ENCODE data around the gene CS. TPM values are rescaled to one million over a fixed set of nuclear protein-coding genes. Genes with fewer than 3 reads are reported as not detected.

Gene CS
- total and polyA plus RNA-seq, 7 experiments from 2014 or later: 57.6 to 241 (median 132) TPM

GRCh38 chr12:56304872-56305590 is 4.9 kb upstream of the CS start:
- Mint-ChIP-seq H3K4me3 (no peak overlapping the region), H3K27me3 (no peaks in the 10 kb centered on the region), H3K9me3 (no peaks in the 10 kb centered on the region), H3K27ac (peak overlapping the region in 4 of 9 donors; percentile 7 to 47 (median 29)), H3K4me1 (peaks cover 8 to 23% (median 21%) of the 10 kb centered on the region in 7 donors), H3K36me3 (peaks cover 0 to 13% (median 4%) of the 10 kb centered on the region in 5 donors)
- CTCF ChIA-PET: no interaction called here
- Histone ChIP-seq H3K4me3 (ENCODE audit: low read length) (no peak overlapping the region), H3K27ac (ENCODE audit: low read depth, low read length) (no peak overlapping the region), H3K9me3 (ENCODE audit: control insufficient read depth in 2 of 3, low read length in 3 of 3) (no peaks in the 10 kb centered on the region), H3K27me3 (ENCODE audit: control insufficient read depth in 2 of 2, insufficient read depth in 2 of 2, low read length in 2 of 2) (no peaks in the 10 kb centered on the region), H3K36me3 (ENCODE audit: control insufficient read depth in 2 of 3, insufficient read depth in 3 of 3, low read length in 3 of 3) (peaks cover 0 to 23% (median 0%) of the 10 kb centered on the region in 3 experiments), H3K4me1 (ENCODE audit: control insufficient read depth in 2 of 2, insufficient read depth in 2 of 2, low read length in 2 of 2) (peaks cover 8 to 19% of the 10 kb centered on the region in 2 donors)
- no peak for ATAC-seq
- intact Hi-C loops (cut with micrococcal nuclease): no loop called here
- no peak for DNase-seq
- POLR2A ChIA-PET: interaction anchor here (0.6 to 1.4 kb wide), 6 partner anchors 11 to 151 kb away, joined by 3 to 6 read pairs (median 4); partner anchors contain the start of genes CNPY2 and RNF41

DNA sequence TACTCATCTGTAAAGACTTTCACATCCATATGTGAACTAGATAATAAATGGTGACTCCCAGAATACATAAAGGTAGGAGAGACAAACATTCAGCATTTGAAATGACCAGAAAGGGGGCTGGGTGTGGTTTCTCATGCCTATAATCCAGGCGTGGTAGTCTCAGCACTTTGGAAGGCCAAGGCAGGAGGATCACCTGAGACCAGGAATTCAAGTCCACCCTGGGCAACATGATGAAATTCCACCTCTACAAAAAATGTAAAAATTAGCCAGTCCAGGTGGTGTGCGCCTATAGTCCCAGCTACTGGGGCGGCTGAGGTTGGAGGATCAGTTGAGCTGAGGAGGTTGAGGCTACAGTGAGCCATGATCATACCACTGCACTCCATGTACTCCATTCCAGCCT is 4.1 kb upstream of the CS start:
- Mint-ChIP-seq H3K27me3 (no peaks in the 10 kb centered on the region), H3K4me3 (no peak overlapping the region), H3K4me1 (peaks cover 9 to 26% (median 22%) of the 10 kb centered on the region in 7 donors), H3K27ac (no peak overlapping the region), H3K9me3 (no peaks in the 10 kb centered on the region), H3K36me3 (peaks cover 0 to 10% (median 1%) of the 10 kb centered on the region in 5 donors)
- H3K27me3 ChIP-seq (ENCODE audit: control insufficient read depth in 2 of 2, insufficient read depth in 2 of 2, low read length in 2 of 2): no peaks in the 10 kb centered on the region
- no peak overlapping the region for H3K27ac ChIP-seq (ENCODE audit: low read depth, low read length)
- peaks cover 0 to 21% (median 0%) of the 10 kb centered on the region in 3 experiments for H3K36me3 ChIP-seq (ENCODE audit: control insufficient read depth in 2 of 3, insufficient read depth in 3 of 3, low read length in 3 of 3)
- H3K4me3 ChIP-seq (ENCODE audit: low read length): no peak overlapping the region
- ChIA-PET POLR2A (interaction anchor here (0.6 to 1.4 kb wide), 3 partner anchors 11 to 152 kb away, joined by 3 to 4 read pairs (median 3); partner anchors contain the start of gene CNPY2), CTCF (no interaction called here)
- no peaks in the 10 kb centered on the region for H3K9me3 ChIP-seq (ENCODE audit: control insufficient read depth in 2 of 3, low read length in 3 of 3)
- ATAC-seq (no peak), DNase-seq (no peak)
- peaks cover 13 to 19% of the 10 kb centered on the region in 2 donors for H3K4me1 ChIP-seq (ENCODE audit: control insufficient read depth in 2 of 2, insufficient read depth in 2 of 2, low read length in 2 of 2)
- intact Hi-C loops (cut with micrococcal nuclease): no loop called here

DNA sequence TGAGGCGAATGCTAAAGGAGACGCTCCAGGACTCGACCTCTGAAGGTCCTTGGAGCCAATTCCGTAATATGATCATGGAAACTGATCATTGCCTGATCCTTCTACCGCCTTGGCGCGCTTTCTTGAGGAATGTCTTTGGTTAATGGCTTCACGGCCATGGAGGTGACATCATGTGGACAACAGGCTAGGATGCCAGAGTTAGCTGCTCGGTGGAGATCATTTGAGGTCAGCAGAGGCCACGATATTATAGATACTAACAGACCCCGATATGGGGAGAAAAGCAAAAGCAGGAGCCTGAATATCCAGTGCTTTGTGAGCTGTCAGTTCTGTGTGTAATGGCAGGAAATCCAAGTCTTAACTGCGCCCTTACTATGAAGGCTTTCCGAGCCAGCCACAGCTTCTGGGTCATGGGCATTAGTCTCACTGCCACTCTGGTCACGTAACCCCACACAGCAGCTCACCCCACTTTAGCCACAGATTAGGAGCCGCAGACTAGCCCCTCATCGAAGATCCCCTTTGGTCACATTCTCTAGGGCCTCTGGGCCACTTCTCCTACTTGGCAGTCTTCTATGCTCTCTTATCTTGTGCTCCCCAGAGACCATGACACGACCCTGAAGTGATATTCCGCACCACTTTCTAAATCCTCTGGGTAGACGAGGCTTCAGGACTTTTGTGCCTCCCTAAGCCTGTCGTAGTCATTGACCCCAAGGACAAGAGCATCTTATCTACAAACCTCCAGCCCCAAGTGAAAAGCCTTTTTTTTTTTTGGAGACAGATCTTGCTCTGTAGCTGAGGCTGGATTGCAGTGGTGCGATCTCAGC is 724 bp upstream of the CS start:
- peak overlapping the region; percentile 94 for H3K27ac ChIP-seq (ENCODE audit: low read depth, low read length)
- Mint-ChIP-seq H3K27me3 (no peaks in the 10 kb centered on the region), H3K9me3 (no peaks in the 10 kb centered on the region), H3K27ac (peak overlapping the region; percentile 93 to 99 (median 97)), H3K36me3 (peaks cover 0 to 16% (median 8%) of the 10 kb centered on the region in 5 donors), H3K4me1 (peaks cover 27 to 58% (median 53%) of the 10 kb centered on the region in 7 donors), H3K4me3 (peak overlapping the region; percentile 93 to 100 (median 96))
- peak in 1 of 9 donors; percentile 4 for DNase-seq
- peaks cover 0 to 18% (median 0%) of the 10 kb centered on the region in 3 experiments for H3K36me3 ChIP-seq (ENCODE audit: control insufficient read depth in 2 of 3, insufficient read depth in 3 of 3, low read length in 3 of 3)
- no peaks in the 10 kb centered on the region for H3K9me3 ChIP-seq (ENCODE audit: control insufficient read depth in 2 of 3, low read length in 3 of 3)
- H3K27me3 ChIP-seq (ENCODE audit: control insufficient read depth in 2 of 2, insufficient read depth in 2 of 2, low read length in 2 of 2): no peaks in the 10 kb centered on the region
- peaks cover 26 to 48% of the 10 kb centered on the region in 2 donors for H3K4me1 ChIP-seq (ENCODE audit: control insufficient read depth in 2 of 2, insufficient read depth in 2 of 2, low read length in 2 of 2)
- intact Hi-C loops (cut with micrococcal nuclease): loop anchor here (1.0 to 2.0 kb wide), 24 partner anchors 10 to 562 kb away; partner anchors contain the start of genes STAT2 (in 2 of the 2), TIMELESS (in 2 of the 2), ANKRD52 (in 1 of the 2) and COQ10A (in 1 of the 2)
- no peak for ATAC-seq
- H3K4me3 ChIP-seq (ENCODE audit: low read length): peak overlapping the region; percentile 73
- CTCF ChIA-PET: interaction anchor here (0.6 to 1.1 kb wide), 3 partner anchors 15 to 462 kb away, joined by 3 to 4 read pairs (median 3); partner anchors contain the start of gene CNPY2
- POLR2A ChIA-PET: interaction anchor here (0.6 to 3.6 kb wide), 9 partner anchors 11 to 198 kb away, joined by 3 to 18 read pairs (median 3); partner anchors contain the start of genes RNF41 and TIMELESS

GRCh38 chr12:56299308-56299852 is 750 bp downstream of the CS start:
- DNase-seq (peak in 6 of 9 donors; percentile 36 to 60 (median 50)), ATAC-seq (no peak)
- Histone ChIP-seq H3K27ac (ENCODE audit: low read depth, low read length) (peak overlapping the region; percentile 94), H3K9me3 (ENCODE audit: control insufficient read depth in 2 of 3, low read length in 3 of 3) (no peaks in the 10 kb centered on the region), H3K4me3 (ENCODE audit: low read length) (peak overlapping the region; percentile 73), H3K4me1 (ENCODE audit: control insufficient read depth in 2 of 2, insufficient read depth in 2 of 2, low read length in 2 of 2) (peaks cover 26 to 48% of the 10 kb centered on the region in 2 donors), H3K36me3 (ENCODE audit: control insufficient read depth in 2 of 3, insufficient read depth in 3 of 3, low read length in 3 of 3) (peaks cover 0 to 11% (median 0%) of the 10 kb centered on the region in 3 experiments), H3K27me3 (ENCODE audit: control insufficient read depth in 2 of 2, insufficient read depth in 2 of 2, low read length in 2 of 2) (no peaks in the 10 kb centered on the region)
- Mint-ChIP-seq H3K4me3 (peak overlapping the region; percentile 93 to 100 (median 96)), H3K9me3 (no peaks in the 10 kb centered on the region), H3K27me3 (no peaks in the 10 kb centered on the region), H3K36me3 (peaks cover 0 to 14% (median 4%) of the 10 kb centered on the region in 5 donors), H3K4me1 (peaks cover 27 to 61% (median 53%) of the 10 kb centered on the region in 7 donors), H3K27ac (peak overlapping the region; percentile 93 to 99 (median 96))
- CTCF ChIA-PET: interaction anchor here (0.6 to 1.9 kb wide), 4 partner anchors 110 to 1293 kb away, joined by 3 to 5 read pairs (median 4); partner anchors contain the start of gene SMARCC2
- POLR2A ChIA-PET: interaction anchor here (0.6 to 3.6 kb wide), 10 partner anchors 10 to 225 kb away, joined by 3 to 18 read pairs (median 4); partner anchors contain the start of genes RNF41, SMARCC2, STAT2 and ZC3H10
- intact Hi-C loops (cut with micrococcal nuclease): no loop called here

DNA sequence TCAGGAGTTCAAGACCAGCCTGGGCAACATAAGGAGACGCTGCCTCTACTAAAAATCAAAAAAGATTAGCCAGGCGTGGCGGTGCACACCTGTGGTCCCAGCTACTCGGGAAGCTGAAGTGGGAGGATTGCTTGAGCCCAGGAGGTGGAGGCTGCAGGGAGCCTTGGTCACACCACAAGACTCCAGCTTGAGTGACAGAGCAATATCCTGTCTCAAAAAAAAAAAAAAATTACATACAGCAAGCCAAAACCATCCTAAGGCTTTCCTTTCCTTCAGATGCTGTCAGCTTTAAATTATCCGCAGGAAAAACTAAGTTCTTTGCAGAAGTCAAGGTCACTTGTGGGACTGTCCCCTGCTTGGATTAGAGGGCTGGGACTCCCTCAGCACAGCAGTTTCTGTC is 1.3 kb downstream of the CS start:
- ATAC-seq (no peak), DNase-seq (peak in 1 of 9 donors; percentile 2)
- H3K27me3 Mint-ChIP-seq: no peaks in the 10 kb centered on the region
- H3K4me1 Mint-ChIP-seq: peaks cover 27 to 67% (median 55%) of the 10 kb centered on the region in 7 donors
- H3K27me3 ChIP-seq (ENCODE audit: control insufficient read depth in 2 of 2, insufficient read depth in 2 of 2, low read length in 2 of 2): no peaks in the 10 kb centered on the region
- intact Hi-C loops (cut with micrococcal nuclease): no loop called here
- POLR2A ChIA-PET: interaction anchor here (0.6 to 3.6 kb wide), 10 partner anchors 9 to 197 kb away, joined by 3 to 18 read pairs (median 4); partner anchors contain the start of genes RNF41, SMARCC2 and STAT2
- no peaks in the 10 kb centered on the region for H3K9me3 Mint-ChIP-seq
- H3K4me1 ChIP-seq (ENCODE audit: control insufficient read depth in 2 of 2, insufficient read depth in 2 of 2, low read length in 2 of 2): peaks cover 26 to 48% of the 10 kb centered on the region in 2 donors
- H3K27ac Mint-ChIP-seq: peak overlapping the region; percentile 93 to 99 (median 96)
- H3K4me3 Mint-ChIP-seq: peak overlapping the region; percentile 93 to 100 (median 96)
- peak overlapping the region; percentile 73 for H3K4me3 ChIP-seq (ENCODE audit: low read length)
- H3K9me3 ChIP-seq (ENCODE audit: control insufficient read depth in 2 of 3, low read length in 3 of 3): no peaks in the 10 kb centered on the region
- H3K36me3 ChIP-seq (ENCODE audit: control insufficient read depth in 2 of 3, insufficient read depth in 3 of 3, low read length in 3 of 3): peaks cover 0 to 15% (median 0%) of the 10 kb centered on the region in 3 experiments
- CTCF ChIA-PET: interaction anchor here (0.8 to 1.9 kb wide), 3 partner anchors 165 to 561 kb away, joined by 3 to 5 read pairs (median 3); no protein-coding TSS in a partner anchor
- H3K27ac ChIP-seq (ENCODE audit: low read depth, low read length): peak overlapping the region; percentile 94
- H3K36me3 Mint-ChIP-seq: peaks cover 0 to 14% (median 4%) of the 10 kb centered on the region in 5 donors
